HL-60 (cell line): Measurements from ENCODE around the gene SERPINI1.
A peak's percentile ranks its signal among the peaks of the same experiment; 100 is the strongest.

Experiments used
- DNase-seq, 2 experiments: peaks; one replicate each; pipeline ENCODE4 v3.0.0-alpha.2; 2010 to 2020; ENCODE audit warnings: low read depth in 1 of 2, low spot score in 1 of 2
- H3K27ac ChIP-seq: fragments of 250-450 bp; sonication (Bioruptor Pico); replicated peaks from 2 replicates; pipeline ENCODE4 v1.5.1; 2020; ENCODE audit warnings: mild to moderate bottlenecking, moderate library complexity
- H3K27me3 ChIP-seq: fragments of 250-450 bp; sonication (Bioruptor Pico); 2 replicates; pipeline ENCODE4 v1.5.1; 2021; ENCODE audit warnings: mild to moderate bottlenecking, moderate library complexity; ENCODE audit not compliant: insufficient read depth, poor library complexity, severe bottlenecking
- H3K4me3 ChIP-seq: replicated peaks from 2 replicates; pipeline ENCODE4 v1.5.1; 2011; ENCODE audit warnings: mild to moderate bottlenecking, control low read depth, low read length; ENCODE audit not compliant: insufficient read depth
- CTCF ChIP-seq: IDR thresholded peaks from one replicate; pipeline ENCODE4 v1.5.1; 2011; ENCODE audit warnings: low read length, control low read depth, inconsistent platforms; ENCODE audit not compliant: insufficient read depth
- GABPA ChIP-seq: IDR thresholded peaks from 2 replicates; pipeline ENCODE4 v1.6.1; 2012; ENCODE audit warnings: low read depth
- POLR2AphosphoS5 ChIP-seq: IDR thresholded peaks from 2 replicates; pipeline ENCODE4 v1.6.1; 2012; ENCODE audit warnings: low read depth
- REST ChIP-seq: IDR thresholded peaks from 2 replicates; pipeline ENCODE4 v1.6.1; 2012; ENCODE audit warnings: low read depth; ENCODE audit not compliant: insufficient replicate concordance
- SPI1 ChIP-seq: IDR thresholded peaks from 2 replicates; pipeline ENCODE4 v1.6.1; 2012; ENCODE audit warnings: low read depth, mild to moderate bottlenecking, borderline replicate concordance

The SERPINI1 gene

GRCh38 chr3:167872032-167872431 lies 136.5 kb downstream of the SERPINI1 start:
- H3K27me3 ChIP-seq: no peaks in the 10 kb centered on the region
- TF ChIP-seq REST: no peak
- TF ChIP-seq CTCF: no peak
- TF ChIP-seq POLR2AphosphoS5: no peak
- TF ChIP-seq SPI1: no peak
- no peak for TF ChIP-seq GABPA
- H3K4me3 ChIP-seq: no peak overlapping the region

GRCh38 chr3:167872941-167873340 lies 137.4 kb downstream of the SERPINI1 start:
- TF ChIP-seq SPI1: no peak
- TF ChIP-seq CTCF: peak; percentile 8
- H3K27ac ChIP-seq: no peak overlapping the region
- no peak overlapping the region for H3K4me3 ChIP-seq
- no peaks in the 10 kb centered on the region for H3K27me3 ChIP-seq
- DNase-seq: no peak

More at GRCh38 chr3:167872032-167872431, 136.5 kb downstream of the SERPINI1 start:
- DNase-seq: no peak
- no peak overlapping the region for H3K27ac ChIP-seq

GRCh38 chr3:167874671-167875372 lies 139.3 kb downstream of the SERPINI1 start:
- DNase-seq: no peak
- Histone ChIP-seq H3K27ac (no peak overlapping the region), H3K4me3 (no peak overlapping the region), H3K27me3 (no peaks in the 10 kb centered on the region)
- no peak for TF ChIP-seq REST
- no peak for TF ChIP-seq POLR2AphosphoS5
- TF ChIP-seq SPI1: no peak
- no peak for TF ChIP-seq CTCF
- TF ChIP-seq GABPA: no peak
